ENCODE results near the gene SHISAL2A.

SHISAL2A gene

DNA sequence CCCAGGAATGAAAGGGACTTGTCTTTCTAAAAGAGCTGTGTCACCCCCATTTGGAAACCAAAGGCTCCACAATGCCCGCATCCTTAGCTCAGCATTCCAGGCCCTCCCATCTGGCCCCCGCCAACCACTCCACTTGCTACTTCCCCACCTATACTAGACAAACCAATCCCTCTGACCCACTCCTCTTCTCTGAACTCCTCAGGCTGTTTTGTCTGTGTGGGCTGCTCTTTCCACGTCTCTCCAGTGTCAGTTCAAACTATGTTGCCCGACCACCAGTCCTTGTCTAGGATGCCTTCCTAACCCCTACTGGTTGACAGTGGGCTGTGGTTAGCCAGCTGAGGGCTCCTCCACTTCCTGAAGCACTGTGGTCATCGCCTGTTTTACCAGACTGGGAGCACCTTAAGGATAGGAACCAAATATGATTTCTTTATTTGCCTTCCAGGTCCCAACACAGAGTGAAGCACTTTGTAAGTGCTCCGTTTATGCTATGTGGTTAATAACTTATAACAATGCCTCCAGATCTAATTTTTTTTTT, 73.2 kb downstream of the SHISAL2A start:
- H2AK5ac ChIP-seq (ENCODE audit: low read depth, low read length), result no peak overlapping the region
- no peak overlapping the region for H4K91ac ChIP-seq (ENCODE audit: low read depth, low read length, poor library complexity)
- no peak overlapping the region for H3K14ac ChIP-seq (ENCODE audit: low read length)
- no peak overlapping the region for H3K18ac ChIP-seq (ENCODE audit: low read length)
- H3K23ac ChIP-seq (ENCODE audit: low read depth, low read length, poor library complexity), result no peak overlapping the region
- H2BK15ac ChIP-seq (ENCODE audit: low read length), result no peak overlapping the region
- no peak overlapping the region for H2BK5ac ChIP-seq (ENCODE audit: low read length)
- no peak overlapping the region for H4K8ac ChIP-seq (ENCODE audit: low read depth, low read length)
- no peaks in the 10 kb centered on the region for H3K79me1 ChIP-seq (ENCODE audit: low read depth, low read length)
- no CpG with 5 or more reads among the region's 6 CpGs for WGBS, 2 donors (ENCODE audit: extremely low coverage in 2 of 2, insufficient read length in 2 of 2, insufficient replicate concordance in 1 of 2)
- H3K27me3 ChIP-seq (ENCODE audit: control insufficient read depth in 3 of 3, insufficient read depth in 3 of 3, low read depth in 1 of 3, low read length in 3 of 3), result peaks cover 0 to 10% (median 0%) of the 10 kb centered on the region in 3 experiments
- no peak overlapping the region for H3K4me3 ChIP-seq (ENCODE audit: low read length in 2 of 2)
- no peak overlapping the region for H2AFZ ChIP-seq (ENCODE audit: low read length)
- no peaks in the 10 kb centered on the region for H3K9me3 ChIP-seq (replicated peaks in 1 of 2; ENCODE audit: control insufficient read depth in 2 of 2, insufficient read depth in 1 of 2, low read depth in 1 of 2, low read length in 2 of 2)
- no peak overlapping the region for H2BK120ac ChIP-seq (ENCODE audit: low read depth, low read length)
- H3K9ac ChIP-seq (ENCODE audit: low read depth, low read length, poor library complexity), result no peak overlapping the region
- H3K36me3 ChIP-seq (replicated peaks in 1 of 2; ENCODE audit: control insufficient read depth in 2 of 2, insufficient read depth in 2 of 2, low read length in 2 of 2), result no peaks in the 10 kb centered on the region
- no peak overlapping the region for H2BK12ac ChIP-seq (ENCODE audit: low read length)
- H3K4ac ChIP-seq (ENCODE audit: low read length), result no peak overlapping the region
- no peak for DNase-seq (ENCODE audit: low spot score)
- H3K4me1 ChIP-seq (ENCODE audit: control insufficient read depth in 2 of 2, insufficient read depth in 1 of 2, low read depth in 1 of 2, low read length in 2 of 2), result peaks cover 2 to 3% of the 10 kb centered on the region in 2 donors
- H3K27ac ChIP-seq (replicated peaks; ENCODE audit: low read length), result no peak overlapping the region
- H3K4me2 ChIP-seq (ENCODE audit: insufficient read depth, low read length, poor library complexity, severe bottlenecking), result no peak overlapping the region

Data from neuronal stem cell (in vitro differentiated cells).